ENCODE results near the gene GNAL.

GNAL gene

GRCh38 chr18:11817229-11817628, 128.2 kb downstream of the GNAL start:
- no peak for DNase-seq

GRCh38 chr18:11818486-11819203, 129.6 kb downstream of the GNAL start:
- DNase-seq: no peak

DNA sequence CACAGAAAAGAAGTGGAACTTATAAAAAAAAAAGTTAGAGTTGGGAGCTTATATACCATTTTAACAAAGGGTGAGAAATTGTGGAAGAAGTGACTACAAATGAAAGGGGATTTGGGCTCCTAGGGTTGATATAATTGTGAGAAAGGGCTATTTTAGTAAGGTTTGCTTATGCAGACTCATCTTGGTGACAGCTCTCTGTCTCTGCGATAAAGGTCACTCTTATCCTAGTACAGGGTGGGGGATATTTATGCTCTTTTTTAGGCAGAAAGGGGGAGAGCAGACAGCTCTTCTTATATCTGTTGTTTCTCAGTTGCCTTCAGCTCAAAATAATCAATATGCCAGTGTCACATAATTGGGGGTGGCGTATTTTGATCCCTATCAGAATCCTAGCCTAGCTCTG, 130.9 kb downstream of the GNAL start:
- no peak for DNase-seq

DNA sequence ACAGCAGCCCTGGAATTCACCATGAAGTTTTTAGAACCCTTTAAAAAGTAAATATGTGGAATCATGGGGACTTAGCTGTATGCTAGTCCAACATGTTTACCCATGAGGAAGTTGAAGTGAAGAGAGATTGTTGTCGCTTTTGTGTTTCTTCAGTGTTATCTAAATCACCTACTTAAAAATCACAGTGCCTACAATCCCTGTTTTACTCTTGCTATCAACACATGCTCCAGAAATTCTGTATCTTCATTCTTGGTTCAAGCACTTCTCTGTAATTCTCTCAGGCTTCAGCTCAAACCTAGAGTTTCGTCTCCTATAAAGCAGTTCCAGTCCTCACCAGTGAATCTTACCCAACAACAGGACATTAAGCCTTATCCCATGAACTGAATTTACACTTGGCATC, 131.6 kb downstream of the GNAL start:
- DNase-seq: no peak

DNA sequence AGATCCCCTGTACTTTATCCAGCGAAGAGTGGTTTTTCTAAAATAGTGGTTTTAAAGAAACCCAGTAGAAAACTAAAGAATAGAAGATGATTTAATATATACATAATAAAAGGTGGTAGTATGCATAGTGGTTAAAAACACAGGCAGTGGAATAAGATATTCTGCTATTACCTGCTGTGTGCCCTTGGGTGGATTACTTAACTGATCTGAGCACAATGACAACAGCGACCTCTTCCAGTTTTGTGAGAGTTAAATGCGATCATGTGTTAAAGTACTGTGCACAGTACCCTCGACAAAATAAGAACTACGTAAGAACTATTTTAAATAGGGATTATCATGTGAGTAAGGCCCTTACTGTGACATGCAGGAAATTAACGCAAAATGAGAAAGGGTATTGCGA, 132.1 kb downstream of the GNAL start:
- no peak for DNase-seq

GRCh38 chr18:11821643-11822237, 132.7 kb downstream of the GNAL start:
- no peak for DNase-seq

- DNase-seq: no peak
Measured at GRCh38 chr18:11823545-11823944, 134.5 kb downstream of the GNAL start.

DNA sequence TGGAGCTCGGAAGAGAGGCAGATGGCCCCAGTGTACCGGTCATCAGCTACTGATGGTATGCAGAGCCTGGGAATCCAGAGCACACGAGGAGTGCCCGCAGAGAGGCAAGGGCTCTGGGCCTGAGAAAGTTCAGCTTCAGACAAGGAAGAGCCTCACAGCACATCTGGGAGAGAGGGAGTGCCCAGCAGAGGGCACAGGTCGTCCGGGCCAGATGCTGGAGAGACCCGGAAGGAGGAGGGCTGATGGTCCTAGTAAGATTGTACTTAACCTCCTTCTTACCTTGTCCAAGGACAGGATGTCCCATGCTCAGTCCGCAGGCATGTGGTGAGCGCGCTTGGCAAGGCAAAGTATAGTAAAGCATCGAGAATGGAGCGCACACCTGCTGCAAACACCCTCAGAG, 137.8 kb downstream of the GNAL start:
- DNase-seq: no peak

DNA sequence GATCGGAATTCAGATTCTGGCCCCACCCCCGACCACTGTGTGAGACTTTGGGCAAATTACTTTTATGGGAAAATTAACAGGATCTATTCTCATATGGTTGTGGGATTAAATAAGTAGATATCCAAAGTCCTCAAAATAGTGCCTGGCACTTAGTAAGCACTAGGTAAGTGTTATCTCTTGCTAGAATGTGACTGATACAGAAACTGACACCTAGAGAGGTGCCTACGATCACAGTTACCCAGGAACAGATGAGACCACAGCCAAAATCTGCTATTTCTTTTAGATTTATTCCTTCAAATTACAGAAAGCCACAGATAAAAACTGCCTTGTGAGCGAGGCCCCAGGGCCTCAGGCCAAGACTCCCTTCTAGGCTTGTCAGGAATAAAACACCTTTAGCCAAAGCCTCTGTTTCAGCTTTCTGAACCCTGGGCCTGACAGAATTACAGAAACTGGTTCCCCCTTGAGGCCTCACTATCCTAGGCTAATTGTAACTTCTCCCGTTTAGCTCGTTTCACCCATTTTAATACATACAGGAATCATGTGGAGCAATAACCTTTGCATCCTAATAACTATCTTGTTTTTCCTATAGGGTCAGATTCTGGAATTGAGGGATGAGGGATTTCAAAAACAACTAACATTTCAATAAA, 139.8 kb downstream of the GNAL start:
- DNase-seq: no peak

DNA sequence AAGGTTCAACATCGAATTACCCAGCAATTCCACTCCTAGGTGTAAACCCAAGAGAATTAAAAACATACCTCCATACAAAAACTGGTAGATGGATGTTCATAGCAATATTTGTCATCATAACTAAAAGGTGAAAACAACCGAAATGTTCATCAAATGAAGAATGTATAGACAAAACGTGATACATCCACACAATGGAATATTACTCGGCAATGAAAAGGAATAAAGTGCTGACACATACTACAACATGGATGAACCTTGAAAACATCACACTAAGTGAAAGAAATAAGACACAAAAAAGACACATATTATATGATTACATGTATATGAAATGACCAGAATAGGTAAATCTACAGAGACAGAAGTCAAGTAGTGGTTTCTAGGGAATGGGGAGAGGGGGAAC, 141.5 kb downstream of the GNAL start:
- no peak for DNase-seq

DNA sequence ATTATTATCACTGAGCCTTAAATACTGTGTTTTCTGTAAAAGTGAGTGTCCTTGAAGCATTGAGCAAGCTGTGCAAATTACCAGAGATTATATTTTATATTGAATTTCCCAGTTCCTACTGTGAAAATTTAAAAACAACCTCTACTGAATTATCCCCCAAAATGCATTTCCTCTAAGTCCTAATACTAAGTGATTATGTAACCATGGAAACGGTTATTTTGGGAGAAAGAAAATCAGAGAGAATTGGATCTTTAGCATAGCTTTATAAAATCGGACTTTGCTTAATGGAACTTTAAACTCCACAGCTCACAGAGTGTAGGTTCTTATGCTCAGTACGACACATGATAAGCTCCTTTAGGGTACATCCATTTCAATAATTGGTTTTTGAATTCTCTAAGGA, 142.9 kb downstream of the GNAL start:
- no peak for DNase-seq

- DNase-seq: no peak
Measured at GRCh38 chr18:11834772-11835171, 145.7 kb downstream of the GNAL start.

DNA sequence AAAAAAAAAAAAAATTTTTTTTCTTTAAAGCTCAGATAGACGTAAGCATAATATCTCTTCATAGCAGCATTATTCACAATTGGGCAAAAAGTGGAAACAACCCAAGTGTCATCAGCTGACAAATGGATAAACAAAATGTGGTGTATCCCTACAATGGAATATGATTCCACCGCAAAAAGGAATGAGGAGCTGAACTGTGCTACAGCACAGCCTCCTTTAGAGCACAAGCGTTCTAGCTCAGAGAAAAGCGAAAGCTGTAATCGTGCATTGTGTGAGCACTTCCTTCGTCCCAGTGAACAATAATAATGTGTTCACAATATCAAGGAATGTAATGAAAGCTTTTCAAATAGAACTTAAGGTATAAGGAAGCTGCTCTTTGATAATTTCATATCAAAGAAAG, 150.5 kb downstream of the GNAL start:
- no peak for DNase-seq

DNA sequence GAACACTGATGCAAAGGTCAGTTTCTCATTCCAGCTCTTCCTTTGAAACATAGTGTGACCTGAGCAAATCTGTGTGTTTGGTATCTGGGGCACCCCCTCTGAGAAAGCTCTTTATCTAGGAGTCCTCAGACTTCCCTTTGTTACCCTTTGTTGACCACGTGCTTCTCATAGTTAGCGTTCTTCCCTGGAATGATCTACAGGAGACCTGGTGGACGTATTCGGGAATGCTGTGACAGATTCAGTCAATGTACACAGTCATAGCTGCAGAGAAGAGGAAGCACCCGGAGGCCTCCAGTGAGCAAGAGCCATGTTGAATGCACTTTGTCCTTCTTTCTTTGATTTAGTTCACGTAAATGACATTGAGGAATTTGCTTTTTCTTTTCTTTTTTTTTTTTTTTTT, 151.4 kb downstream of the GNAL start:
- DNase-seq: no peak

- DNase-seq: no peak
Measured at GRCh38 chr18:11842562-11842961, 153.5 kb downstream of the GNAL start.

DNA sequence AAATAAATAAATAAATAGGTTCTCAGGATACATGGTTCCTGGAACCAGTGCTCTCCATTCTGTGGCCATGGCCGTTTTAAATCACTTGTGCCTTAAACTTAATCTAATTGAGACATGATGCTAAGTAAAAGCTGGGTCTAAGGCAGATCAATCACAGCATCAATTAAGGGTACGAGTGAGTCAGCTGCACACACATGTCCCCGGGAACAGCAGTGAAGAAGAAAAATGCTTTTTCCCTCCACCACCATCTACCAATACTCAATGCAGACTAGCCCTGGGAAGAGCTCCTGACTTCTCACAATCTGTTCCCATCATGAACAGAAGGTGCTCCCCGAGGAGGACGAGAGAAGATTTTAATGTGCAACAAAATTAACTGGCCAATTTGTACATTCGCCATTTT, 155.4 kb downstream of the GNAL start:
- no peak for DNase-seq

GRCh38 chr18:11845654-11846053, 156.6 kb downstream of the GNAL start:
- no peak for DNase-seq

GRCh38 chr18:11847811-11848210, 158.7 kb downstream of the GNAL start:
- DNase-seq: no peak

DNA sequence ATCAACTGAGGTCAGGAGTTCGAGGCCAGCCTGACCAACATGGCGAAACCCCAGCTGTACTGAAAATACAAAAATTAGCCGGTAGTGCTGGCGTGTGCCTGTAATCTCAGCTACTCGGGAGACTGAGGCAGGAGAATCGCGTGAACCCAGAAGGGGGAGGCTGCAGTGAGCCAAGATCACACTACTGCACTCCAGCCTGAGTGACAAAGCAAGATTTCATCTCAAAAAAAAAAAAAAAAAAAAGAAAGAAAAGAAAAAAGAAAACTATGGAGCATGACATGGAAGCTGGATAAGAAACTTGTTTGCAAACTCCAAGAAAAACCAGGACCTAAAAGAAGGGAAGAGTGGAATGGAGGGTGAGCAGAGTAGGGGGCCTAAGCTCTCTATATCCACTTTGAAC, 160.2 kb downstream of the GNAL start:
- no peak for DNase-seq

DNA sequence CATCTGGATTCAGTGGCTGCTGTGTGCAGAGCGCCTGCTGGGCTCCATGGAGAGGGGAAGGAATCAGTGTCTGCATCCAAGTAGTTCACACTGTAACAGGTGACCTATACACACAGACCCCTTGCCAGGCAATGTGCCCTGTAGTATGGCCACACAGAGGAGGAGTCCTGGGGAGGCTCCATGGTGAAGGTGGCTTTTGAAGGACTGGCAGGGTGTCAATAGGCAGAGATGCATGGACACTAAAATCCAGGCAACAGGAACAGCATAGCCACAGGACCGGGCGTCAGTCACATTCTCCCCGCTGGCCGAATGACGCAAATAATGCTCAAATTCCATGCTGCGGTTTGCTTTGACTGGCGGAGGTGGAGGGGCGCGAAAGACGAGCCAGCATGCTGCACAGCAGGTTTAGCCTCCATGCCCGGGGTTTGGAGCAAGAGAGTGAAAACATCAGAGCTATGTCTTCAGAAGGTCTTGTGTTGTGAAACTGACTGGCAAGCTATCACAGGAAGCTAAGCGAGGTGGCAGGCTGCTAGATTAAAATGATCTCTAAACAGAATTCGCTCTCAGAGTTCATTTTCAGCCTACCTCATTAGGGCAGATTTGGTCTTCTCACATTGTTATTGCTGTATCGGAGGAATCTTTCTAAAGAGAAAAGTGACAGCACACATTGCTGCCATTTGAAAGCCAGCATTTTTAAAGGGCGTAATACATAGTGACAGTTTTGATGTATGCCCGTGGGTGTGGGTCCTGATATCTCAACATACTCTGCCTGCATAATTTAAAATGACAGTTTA, 161.0 kb downstream of the GNAL start:
- DNase-seq: peak; percentile 52

GRCh38 chr18:11850821-11851145, 161.7 kb downstream of the GNAL start:
- peak; percentile 78 for DNase-seq

DNA sequence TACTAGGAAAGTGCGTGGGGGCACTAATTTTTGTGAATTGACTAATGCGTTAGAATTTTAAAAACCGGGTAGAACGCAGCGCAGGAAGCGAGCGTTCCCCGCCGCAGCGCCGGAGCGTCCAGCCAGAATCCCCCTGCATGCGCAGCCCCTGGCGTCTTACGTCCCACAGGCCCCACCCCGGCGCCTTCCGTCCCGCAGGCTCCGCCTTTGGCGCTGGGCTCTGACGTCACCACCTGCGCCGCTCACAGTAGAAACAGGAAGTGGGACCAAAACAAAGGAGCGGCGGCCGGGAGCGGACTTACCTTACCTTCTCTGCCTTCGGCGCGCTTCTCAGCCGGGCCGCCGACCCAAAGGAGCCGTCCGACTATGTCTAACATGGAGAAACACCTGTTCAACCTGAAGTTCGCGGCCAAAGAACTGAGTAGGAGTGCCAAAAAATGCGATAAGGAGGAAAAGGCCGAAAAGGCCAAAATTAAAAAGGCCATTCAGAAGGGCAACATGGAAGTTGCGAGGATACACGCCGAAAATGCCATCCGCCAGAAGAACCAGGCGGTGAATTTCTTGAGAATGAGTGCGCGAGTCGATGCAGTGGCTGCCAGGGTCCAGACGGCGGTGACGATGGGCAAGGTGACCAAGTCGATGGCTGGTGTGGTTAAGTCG, 162.2 kb downstream of the GNAL start, which contains the start of gene CHMP1B:
TSS of gene CHMP1B (plus strand) at position 268 of the 660 bp plus-strand sequence. CDS start at position 367, 99 bp downstream.
- peak; percentile 95 for DNase-seq

DNA sequence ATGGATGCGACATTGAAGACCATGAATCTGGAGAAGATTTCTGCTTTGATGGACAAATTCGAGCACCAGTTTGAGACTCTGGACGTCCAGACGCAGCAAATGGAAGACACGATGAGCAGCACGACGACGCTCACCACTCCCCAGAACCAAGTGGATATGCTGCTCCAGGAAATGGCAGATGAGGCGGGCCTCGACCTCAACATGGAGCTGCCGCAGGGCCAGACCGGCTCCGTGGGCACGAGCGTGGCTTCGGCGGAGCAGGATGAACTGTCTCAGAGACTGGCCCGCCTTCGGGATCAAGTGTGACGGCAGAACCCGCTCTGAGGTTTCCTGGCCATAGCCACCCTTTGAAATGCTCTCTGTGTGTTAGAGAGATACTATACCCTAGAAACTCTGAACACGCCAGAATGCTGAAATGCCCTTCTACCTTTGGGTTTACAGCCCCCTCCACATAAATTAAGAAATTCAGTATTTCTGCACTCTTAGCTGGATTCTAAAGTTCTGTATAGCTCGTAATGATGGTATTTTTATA, 162.8 kb downstream of the GNAL start:
- DNase-seq: peak; percentile 37

All from CD4-positive, alpha-beta T cell treated with Interleukin-4 for 4 hours (primary cell).